SK-N-SH treated with all-trans-retinoic acid at 6 μM for 48 hours (cell line): ENCODE data around the gene TP53INP2.

Source experiments
- ATAC-seq: fragments of 200-7000 bp; cut with Tn5 transposase; 3 replicates; pipeline ENCODE4 v1.9.1; 2020; ENCODE audit warnings: mild to moderate bottlenecking, moderate library complexity
- ARNTL ChIP-seq: fragments of 450-650 bp; formaldehyde crosslinking; IDR thresholded peaks from 2 replicates; pipeline ENCODE4 v1.5.0; 2020; ENCODE audit warnings: low read depth, mild to moderate bottlenecking, moderate library complexity, borderline replicate concordance
- BACH2 ChIP-seq: fragments of 250-450 bp; sonication (Bioruptor Pico); IDR thresholded peaks from 2 replicates; pipeline ENCODE4 v1.9.0; 2021; ENCODE audit warnings: mild to moderate bottlenecking, borderline replicate concordance
- CREB5 ChIP-seq: fragments of 250-450 bp; sonication (Bioruptor Pico); IDR thresholded peaks from 2 replicates; pipeline ENCODE4 v1.5.1; 2020; ENCODE audit warnings: low read depth, mild to moderate bottlenecking, moderate library complexity
- CSDC2 ChIP-seq: fragments of 250-450 bp; sonication (Bioruptor Pico); IDR thresholded peaks from 2 replicates; pipeline ENCODE4 v1.5.0; 2020; ENCODE audit warnings: mild to moderate bottlenecking, moderate library complexity
- CSRNP3 ChIP-seq: fragments of 250-450 bp; sonication (Bioruptor Pico); IDR thresholded peaks from 2 replicates; pipeline ENCODE4 v1.5.1; 2021; ENCODE audit warnings: mild to moderate bottlenecking, moderate library complexity
- ESRRG ChIP-seq: fragments of 250-450 bp; sonication (Bioruptor Pico); IDR thresholded peaks from 2 replicates; pipeline ENCODE4 v1.6.1; 2021; ENCODE audit warnings: mild to moderate bottlenecking
- GLIS3 ChIP-seq: fragments of 250-450 bp; sonication (Bioruptor Pico); IDR thresholded peaks from 2 replicates; pipeline ENCODE4 v1.5.0; 2020; ENCODE audit warnings: mild to moderate bottlenecking, moderate library complexity
- ISL1 ChIP-seq: fragments of 250-450 bp; sonication (Bioruptor Pico); IDR thresholded peaks from 2 replicates; pipeline ENCODE4 v2.1.2; 2022; ENCODE audit warnings: mild to moderate bottlenecking, moderate library complexity
- PATZ1 ChIP-seq: fragments of 250-450 bp; sonication (Bioruptor Pico); IDR thresholded peaks from 2 replicates; pipeline ENCODE4 v1.8.0; 2020; ENCODE audit warnings: mild to moderate bottlenecking, moderate library complexity, borderline replicate concordance
- POU6F1 ChIP-seq: fragments of 250-450 bp; sonication (Bioruptor Pico); IDR thresholded peaks from 2 replicates; pipeline ENCODE4 v1.8.0; 2021; ENCODE audit warnings: low read depth, mild to moderate bottlenecking, moderate library complexity, borderline replicate concordance
- PPARA ChIP-seq: fragments of 250-450 bp; sonication (Bioruptor Pico); IDR thresholded peaks from 2 replicates; pipeline ENCODE4 v1.5.0; 2020; ENCODE audit warnings: mild to moderate bottlenecking, borderline replicate concordance
- RARB ChIP-seq: fragments of 250-450 bp; sonication (Bioruptor Pico); IDR thresholded peaks from 2 replicates; pipeline ENCODE4 v1.8.0; 2021; ENCODE audit warnings: mild to moderate bottlenecking, moderate library complexity
- SNAI2 ChIP-seq: fragments of 250-450 bp; sonication (Bioruptor Pico); IDR thresholded peaks from 2 replicates; pipeline ENCODE4 v1.5.0; 2020; ENCODE audit warnings: mild to moderate bottlenecking, moderate library complexity
- TCF4 ChIP-seq: fragments of 250-450 bp; sonication (Bioruptor Pico); IDR thresholded peaks from 2 replicates; pipeline ENCODE4 v1.8.0; 2021; ENCODE audit warnings: mild to moderate bottlenecking, moderate library complexity, borderline replicate concordance
- TOX ChIP-seq: fragments of 250-450 bp; sonication (Bioruptor Pico); IDR thresholded peaks from 2 replicates; pipeline ENCODE4 v1.8.0; 2021; ENCODE audit warnings: mild to moderate bottlenecking, moderate library complexity, borderline replicate concordance
- TSHZ2 ChIP-seq: fragments of 250-450 bp; sonication (Bioruptor Pico); IDR thresholded peaks from 2 replicates; pipeline ENCODE4 v1.5.0; 2020; ENCODE audit warnings: mild to moderate bottlenecking, moderate library complexity
- ZC3H10 ChIP-seq: fragments of 250-450 bp; sonication (Bioruptor Pico); IDR thresholded peaks from 2 replicates; pipeline ENCODE4 v1.5.1; 2021; ENCODE audit warnings: mild to moderate bottlenecking, moderate library complexity
- ZFP3 ChIP-seq: fragments of 250-450 bp; sonication (Bioruptor Pico); IDR thresholded peaks from 2 replicates; pipeline ENCODE4 v1.5.0; 2020; ENCODE audit warnings: mild to moderate bottlenecking, moderate library complexity
- ZFP30 ChIP-seq: fragments of 450-650 bp; formaldehyde crosslinking; IDR thresholded peaks from 2 replicates; pipeline ENCODE4 v1.5.0; 2022; ENCODE audit warnings: mild to moderate bottlenecking, moderate library complexity
- ZNF565 ChIP-seq: fragments of 450-650 bp; formaldehyde crosslinking; conservative IDR thresholded peaks from 2 replicates; pipeline ENCODE4 v1.5.0; 2020; ENCODE audit warnings: low read depth, mild to moderate bottlenecking, moderate library complexity
- ZNF70 ChIP-seq: fragments of 450-650 bp; formaldehyde crosslinking; IDR thresholded peaks from 2 replicates; pipeline ENCODE4 v1.5.0; 2020; ENCODE audit warnings: mild to moderate bottlenecking, moderate library complexity
- ZNF8 ChIP-seq: fragments of 450-650 bp; formaldehyde crosslinking; IDR thresholded peaks from 2 replicates; pipeline ENCODE4 v1.5.0; 2020; ENCODE audit warnings: mild to moderate bottlenecking, moderate library complexity

The TP53INP2 gene

GRCh38 chr20:34755367-34755766, 51.2 kb downstream of the TP53INP2 start:
- no peak for ATAC-seq
- TF ChIP-seq BACH2, result no peak
- TF ChIP-seq GLIS3, result no peak
- TF ChIP-seq ISL1, result no peak
- TF ChIP-seq ARNTL (CRISPR knock-in tag), result no peak
- no peak for TF ChIP-seq POU6F1
- no peak for TF ChIP-seq ZFP30 (CRISPR knock-in tag)
- no peak for TF ChIP-seq PPARA
- TF ChIP-seq TOX (CRISPR knock-in tag), result no peak
- TF ChIP-seq CREB5 (CRISPR knock-in tag), result no peak
- TF ChIP-seq ZNF565, result no peak
- TF ChIP-seq ZFP3 (CRISPR knock-in tag), result no peak
- TF ChIP-seq PATZ1, result no peak
- TF ChIP-seq RARB (CRISPR knock-in tag), result no peak
- no peak for TF ChIP-seq ZNF8
- TF ChIP-seq TCF4 (CRISPR knock-in tag), result no peak
- no peak for TF ChIP-seq ZC3H10 (CRISPR knock-in tag)
- no peak for TF ChIP-seq CSRNP3
- no peak for TF ChIP-seq ZNF70 (CRISPR knock-in tag)
- TF ChIP-seq, all 23 proteins: peak for 0

- no peak for ATAC-seq
- TF ChIP-seq ZNF565 (no peak), CSDC2 (no peak), ARNTL (CRISPR knock-in tag) (no peak), CREB5 (CRISPR knock-in tag) (no peak), BACH2 (no peak), RARB (CRISPR knock-in tag) (no peak), PATZ1 (no peak), ISL1 (no peak), TSHZ2 (no peak), ESRRG (CRISPR knock-in tag) (no peak), ZFP30 (CRISPR knock-in tag) (no peak), PPARA (no peak), ZNF70 (CRISPR knock-in tag) (no peak), SNAI2 (CRISPR knock-in tag) (no peak), ZNF8 (no peak), POU6F1 (no peak), ZC3H10 (CRISPR knock-in tag) (no peak)
Observed at GRCh38 chr20:34762031-34762555, 57.9 kb downstream of the TP53INP2 start.
